Duodenal mucosa (tissue), 2 donors: ENCODE measurements around the gene SCN8A.

ENCODE experiments used
- H3K27ac ChIP-seq: one replicate; pipeline ENCODE4 v1.7.0; 2013; ENCODE audit warnings: low read depth, low read length
- H3K27me3 ChIP-seq, 2 donors: one replicate each; pipeline ENCODE4 v1.7.0; 2013; ENCODE audit warnings: low read length in 2 of 2, control low read depth in 1 of 2; ENCODE audit not compliant: insufficient read depth in 2 of 2, control insufficient read depth in 1 of 2
- H3K36me3 ChIP-seq, 2 donors: one replicate each; pipeline ENCODE4 v1.7.0; 2013; ENCODE audit warnings: low read length in 2 of 2, control low read depth in 1 of 2; ENCODE audit not compliant: insufficient read depth in 2 of 2, control insufficient read depth in 1 of 2
- H3K4me1 ChIP-seq, 2 donors: one replicate each; pipeline ENCODE4 v1.7.0; 2013; ENCODE audit warnings: low read length in 2 of 2, control low read depth in 1 of 2; ENCODE audit not compliant: insufficient read depth in 2 of 2, control insufficient read depth in 1 of 2
- H3K4me3 ChIP-seq, 2 donors: one replicate each; pipeline ENCODE4 v1.7.0; 2013; ENCODE audit warnings: low read length in 2 of 2, low read depth in 1 of 2
- H3K9ac ChIP-seq, 2 donors: one replicate each; pipeline ENCODE4 v1.7.0; 2013; ENCODE audit warnings: low read length in 2 of 2, low read depth in 1 of 2
- H3K9me3 ChIP-seq, 2 donors: one replicate each; pipeline ENCODE4 v1.7.0; 2013; ENCODE audit warnings: low read length in 2 of 2, control low read depth in 1 of 2; ENCODE audit not compliant: control insufficient read depth in 1 of 2

The SCN8A gene

GRCh38 chr12:51726161-51726560, 135.1 kb downstream of the SCN8A start:
- no peaks in the 10 kb centered on the region for H3K4me1 ChIP-seq
- H3K9ac ChIP-seq: no peak overlapping the region
- H3K9me3 ChIP-seq: no peaks in the 10 kb centered on the region
- no peak overlapping the region for H3K4me3 ChIP-seq
- H3K27ac ChIP-seq: no peak overlapping the region
- no peaks in the 10 kb centered on the region for H3K36me3 ChIP-seq
- peaks cover 15% of the 10 kb centered on the region in 2 donors for H3K27me3 ChIP-seq

GRCh38 chr12:51726931-51727330, 135.9 kb downstream of the SCN8A start:
- Histone ChIP-seq H3K36me3 (no peaks in the 10 kb centered on the region), H3K9ac (no peak overlapping the region), H3K27me3 (peaks cover 8 to 10% of the 10 kb centered on the region in 2 donors), H3K9me3 (no peaks in the 10 kb centered on the region), H3K4me1 (no peaks in the 10 kb centered on the region), H3K27ac (no peak overlapping the region), H3K4me3 (no peak overlapping the region)

GRCh38 chr12:51729331-51729730, 138.3 kb downstream of the SCN8A start:
- no peaks in the 10 kb centered on the region for H3K36me3 ChIP-seq

GRCh38 chr12:51730745-51731144, 139.7 kb downstream of the SCN8A start:
- no peaks in the 10 kb centered on the region for H3K9me3 ChIP-seq
- H3K36me3 ChIP-seq: no peaks in the 10 kb centered on the region
- H3K27ac ChIP-seq: no peak overlapping the region
- H3K9ac ChIP-seq: no peak overlapping the region
- no peak overlapping the region for H3K4me3 ChIP-seq
- no peaks in the 10 kb centered on the region for H3K4me1 ChIP-seq
- H3K27me3 ChIP-seq: no peaks in the 10 kb centered on the region

More at GRCh38 chr12:51729331-51729730, 138.3 kb downstream of the SCN8A start:
- Histone ChIP-seq H3K4me3 (no peak overlapping the region), H3K9ac (no peak overlapping the region), H3K4me1 (no peaks in the 10 kb centered on the region), H3K9me3 (no peaks in the 10 kb centered on the region), H3K27me3 (no peaks in the 10 kb centered on the region), H3K27ac (no peak overlapping the region)

GRCh38 chr12:51740536-51740935, 149.5 kb downstream of the SCN8A start:
- Histone ChIP-seq H3K4me1 (no peaks in the 10 kb centered on the region), H3K9me3 (no peaks in the 10 kb centered on the region), H3K27ac (no peak overlapping the region), H3K9ac (no peak overlapping the region), H3K27me3 (no peaks in the 10 kb centered on the region), H3K4me3 (no peak overlapping the region), H3K36me3 (no peaks in the 10 kb centered on the region)

DNA sequence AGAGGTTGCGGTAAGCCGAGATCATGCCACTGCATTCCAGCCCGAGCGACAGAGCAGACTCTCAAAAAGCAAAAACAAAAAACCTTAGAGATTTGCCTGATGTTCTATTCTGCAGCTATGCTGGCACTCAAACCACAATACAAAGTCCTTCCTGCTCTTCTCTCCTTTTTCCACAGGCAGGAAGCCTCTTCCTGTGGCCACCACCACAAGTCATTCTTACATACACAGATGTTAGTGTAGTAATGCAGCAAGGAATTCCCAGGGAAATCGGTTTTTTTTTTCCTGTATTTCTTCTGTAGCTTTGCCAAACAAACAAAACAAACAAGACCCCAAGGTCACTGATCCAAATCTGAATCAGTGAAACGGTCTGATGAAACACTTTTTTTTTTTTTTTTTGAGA, 153.2 kb downstream of the SCN8A start:
- no peaks in the 10 kb centered on the region for H3K4me1 ChIP-seq
- H3K36me3 ChIP-seq: no peaks in the 10 kb centered on the region
- H3K4me3 ChIP-seq: no peak overlapping the region
- H3K9ac ChIP-seq: no peak overlapping the region
- H3K9me3 ChIP-seq: no peaks in the 10 kb centered on the region
- H3K27ac ChIP-seq: no peak overlapping the region
- H3K27me3 ChIP-seq: no peaks in the 10 kb centered on the region

DNA sequence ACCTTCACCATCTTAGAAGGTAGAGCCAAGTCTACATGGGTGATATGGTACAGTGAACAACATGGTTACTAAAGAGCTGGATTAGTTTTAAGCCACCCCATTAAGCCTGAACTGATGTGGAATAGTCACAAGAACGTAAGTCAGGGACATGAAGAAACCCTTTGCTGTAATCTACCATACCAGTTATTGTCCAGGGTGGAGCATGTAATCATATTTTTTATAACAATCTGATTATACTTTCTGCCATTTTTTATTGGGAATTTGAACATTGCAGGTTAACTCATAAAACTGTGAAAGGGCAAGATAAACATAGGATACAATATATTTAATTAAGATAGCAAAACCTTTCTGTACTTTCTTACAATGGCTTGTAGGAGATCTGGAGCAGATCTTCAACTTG, 153.9 kb downstream of the SCN8A start:
- no peak overlapping the region for H3K9ac ChIP-seq
- no peaks in the 10 kb centered on the region for H3K9me3 ChIP-seq
- no peaks in the 10 kb centered on the region for H3K27me3 ChIP-seq
- no peak overlapping the region for H3K4me3 ChIP-seq
- no peaks in the 10 kb centered on the region for H3K36me3 ChIP-seq
- H3K4me1 ChIP-seq: no peaks in the 10 kb centered on the region
- H3K27ac ChIP-seq: no peak overlapping the region

- Histone ChIP-seq H3K4me1 (no peaks in the 10 kb centered on the region), H3K27me3 (no peaks in the 10 kb centered on the region), H3K4me3 (no peak overlapping the region), H3K36me3 (no peaks in the 10 kb centered on the region), H3K9me3 (no peaks in the 10 kb centered on the region), H3K9ac (no peak overlapping the region), H3K27ac (no peak overlapping the region)
These were observed 155.4 kb downstream of the SCN8A start for GRCh38 chr12:51746416-51746815.

DNA sequence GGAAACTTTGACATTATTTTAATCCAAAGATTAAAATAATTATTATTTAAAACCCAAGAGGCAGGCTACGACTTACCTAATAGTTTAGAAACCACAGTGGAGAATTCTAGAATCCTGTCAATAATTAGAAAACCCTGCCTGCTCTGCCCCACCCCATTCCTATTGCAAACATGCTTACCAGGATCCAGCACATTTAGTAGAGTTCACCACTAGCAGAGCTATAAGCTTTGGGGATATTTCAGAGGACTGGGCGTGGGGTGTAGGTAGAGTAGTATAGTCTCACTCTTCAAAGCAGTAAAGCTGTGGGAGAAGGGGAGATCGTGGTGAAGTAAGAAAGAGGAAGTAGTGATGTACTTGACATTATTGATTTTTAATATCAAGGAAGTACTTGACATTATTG, 157.2 kb downstream of the SCN8A start:
- H3K27ac ChIP-seq: no peak overlapping the region
- H3K9me3 ChIP-seq: no peaks in the 10 kb centered on the region
- no peaks in the 10 kb centered on the region for H3K36me3 ChIP-seq
- no peak overlapping the region for H3K4me3 ChIP-seq
- H3K4me1 ChIP-seq: no peaks in the 10 kb centered on the region
- no peak overlapping the region for H3K9ac ChIP-seq
- H3K27me3 ChIP-seq: no peaks in the 10 kb centered on the region

GRCh38 chr12:51749206-51749985, 158.4 kb downstream of the SCN8A start:
- H3K9ac ChIP-seq: no peak overlapping the region
- no peaks in the 10 kb centered on the region for H3K4me1 ChIP-seq
- H3K9me3 ChIP-seq: no peaks in the 10 kb centered on the region
- H3K27ac ChIP-seq: no peak overlapping the region
- no peaks in the 10 kb centered on the region for H3K36me3 ChIP-seq
- no peak overlapping the region for H3K4me3 ChIP-seq
- no peaks in the 10 kb centered on the region for H3K27me3 ChIP-seq
